Embryonic facial prominence (tissue), 1 donor: ENCODE data around the gene DRG2.

ENCODE experiments used
- DNase-seq: peaks from one replicate; pipeline ENCODE4 v3.0.0-alpha.2; 2016; ENCODE audit errors: extremely low spot score

The DRG2 gene

GRCh38 chr17:18076936-18077335 is 10.8 kb upstream of the DRG2 start:
- peak; percentile 37 for DNase-seq

- DNase-seq, result no peak
Measured at GRCh38 chr17:18079543-18079942, 8.2 kb upstream of the DRG2 start.

DNA sequence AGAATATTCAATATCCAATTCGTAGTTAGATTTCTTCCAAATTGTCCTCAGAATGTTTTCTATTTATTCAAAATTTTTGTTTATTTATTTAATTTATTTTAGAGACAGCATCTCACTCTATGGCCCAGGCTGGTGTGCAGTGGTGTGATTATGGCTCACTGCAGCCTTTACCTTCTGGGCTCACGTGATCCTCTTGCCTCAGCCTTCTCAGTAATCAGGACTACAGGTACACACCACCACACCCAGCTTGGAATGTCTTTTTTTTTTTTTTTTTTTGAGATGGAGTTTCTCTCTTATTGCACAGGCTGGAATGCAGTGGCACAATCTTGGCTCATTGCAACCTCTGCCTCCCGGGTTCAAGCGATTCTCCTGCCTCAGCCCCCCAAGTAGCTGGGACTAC is 3.5 kb upstream of the DRG2 start:
- no peak for DNase-seq

GRCh38 chr17:18089613-18090012 is 1.9 kb downstream of the DRG2 start:
- DNase-seq, result no peak

DNA sequence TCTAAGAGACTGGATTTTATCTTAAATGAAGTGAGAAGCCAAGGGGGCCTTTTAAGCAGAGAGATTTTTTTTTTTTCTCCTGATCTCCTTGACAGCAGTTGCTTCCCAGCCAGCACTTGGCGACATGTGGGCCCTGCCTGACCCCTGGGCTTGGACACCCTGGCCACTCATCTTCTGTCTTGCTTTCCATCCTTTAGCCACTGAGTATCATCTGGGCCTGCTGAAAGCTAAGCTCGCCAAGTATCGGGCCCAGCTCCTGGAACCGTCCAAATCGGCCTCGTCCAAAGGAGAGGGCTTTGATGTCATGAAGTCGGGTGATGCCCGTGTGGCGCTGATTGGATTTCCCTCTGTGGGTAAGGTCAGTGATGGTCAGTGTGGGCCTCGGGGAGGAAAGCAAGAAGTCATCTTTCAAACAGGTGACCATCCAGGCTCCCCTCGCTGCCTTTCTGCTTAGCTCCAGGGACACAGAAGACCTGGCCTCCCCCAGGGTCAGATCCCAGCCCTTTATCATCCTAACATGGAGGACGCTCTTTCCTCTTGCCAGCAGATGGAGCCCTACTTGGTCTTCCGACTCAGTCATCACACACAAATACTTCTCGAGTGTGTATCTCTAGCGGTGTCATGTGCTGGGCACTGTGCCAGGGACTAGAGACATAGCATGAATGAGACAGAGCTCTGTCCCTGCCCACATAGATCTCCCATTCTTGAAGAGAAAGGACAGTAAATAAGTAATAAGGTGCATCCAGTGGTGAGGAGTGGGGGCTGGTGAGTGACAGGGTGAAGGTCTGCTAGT is 6.1 kb downstream of the DRG2 start:
- DNase-seq, result no peak

GRCh38 chr17:18094409-18094807 is 6.7 kb downstream of the DRG2 start:
- DNase-seq, result no peak

GRCh38 chr17:18099516-18099915 is 11.8 kb downstream of the DRG2 start:
- DNase-seq, result no peak

- no peak for DNase-seq
Measured at GRCh38 chr17:18100616-18101015, 12.9 kb downstream of the DRG2 start.

GRCh38 chr17:18101828-18102227 is 14.1 kb downstream of the DRG2 start:
- no peak for DNase-seq

DNA sequence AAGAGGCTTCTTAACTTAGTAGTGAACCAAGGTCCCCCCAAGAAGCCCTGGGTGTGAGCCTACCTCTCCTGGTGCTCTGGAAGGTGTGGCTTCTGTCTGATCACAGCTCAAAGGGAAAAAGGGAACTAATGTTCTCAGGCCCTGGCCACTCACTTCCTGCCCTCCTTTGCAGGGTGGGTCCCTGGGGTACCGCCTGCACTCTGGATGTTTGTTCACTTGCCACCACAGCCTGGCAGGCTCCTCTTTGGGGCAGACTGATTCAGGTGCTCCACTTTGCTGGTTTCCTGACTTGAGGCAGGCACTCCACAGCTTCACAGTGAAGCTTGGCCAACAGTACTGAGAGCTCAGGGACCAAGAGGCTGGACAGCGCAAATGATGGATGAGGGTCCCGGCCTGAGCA is 14.9 kb downstream of the DRG2 start:
- no peak for DNase-seq

GRCh38 chr17:18105027-18105426 is 17.3 kb downstream of the DRG2 start:
- no peak for DNase-seq

GRCh38 chr17:18105595-18105994 is 17.8 kb downstream of the DRG2 start:
- no peak for DNase-seq

DNA sequence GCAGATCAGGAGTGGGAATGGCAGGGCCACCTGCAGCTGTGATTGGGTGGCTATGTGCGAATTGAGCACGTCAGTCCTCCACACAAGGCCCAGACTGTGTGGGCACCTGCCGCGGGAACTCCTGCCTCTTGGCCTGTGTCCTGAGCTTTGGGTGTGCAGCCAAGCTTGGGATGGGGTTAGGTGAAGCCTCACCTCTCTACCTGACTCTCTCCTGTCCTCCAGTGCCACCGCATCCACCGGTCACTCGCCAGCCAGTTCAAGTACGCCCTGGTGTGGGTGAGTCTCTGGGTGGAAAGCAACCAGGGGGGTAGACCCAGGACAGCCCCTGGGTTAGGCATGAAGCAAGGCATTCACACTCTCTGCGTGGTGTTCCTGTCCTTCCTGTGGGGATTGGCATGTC is 18.5 kb downstream of the DRG2 start:
- no peak for DNase-seq

- DNase-seq, result no peak
Measured at GRCh38 chr17:18107061-18107790, 19.5 kb downstream of the DRG2 start.

- no peak for DNase-seq
Measured at GRCh38 chr17:18107971-18108370, 20.2 kb downstream of the DRG2 start.

GRCh38 chr17:18108401-18109312 is 20.9 kb downstream of the DRG2 start, which contains the start of gene MYO15A:
Gene MYO15A (plus strand): TSS chr17:18108756. CDS start chr17:18118801, 10,045 bp downstream.
- no peak for DNase-seq

DNA sequence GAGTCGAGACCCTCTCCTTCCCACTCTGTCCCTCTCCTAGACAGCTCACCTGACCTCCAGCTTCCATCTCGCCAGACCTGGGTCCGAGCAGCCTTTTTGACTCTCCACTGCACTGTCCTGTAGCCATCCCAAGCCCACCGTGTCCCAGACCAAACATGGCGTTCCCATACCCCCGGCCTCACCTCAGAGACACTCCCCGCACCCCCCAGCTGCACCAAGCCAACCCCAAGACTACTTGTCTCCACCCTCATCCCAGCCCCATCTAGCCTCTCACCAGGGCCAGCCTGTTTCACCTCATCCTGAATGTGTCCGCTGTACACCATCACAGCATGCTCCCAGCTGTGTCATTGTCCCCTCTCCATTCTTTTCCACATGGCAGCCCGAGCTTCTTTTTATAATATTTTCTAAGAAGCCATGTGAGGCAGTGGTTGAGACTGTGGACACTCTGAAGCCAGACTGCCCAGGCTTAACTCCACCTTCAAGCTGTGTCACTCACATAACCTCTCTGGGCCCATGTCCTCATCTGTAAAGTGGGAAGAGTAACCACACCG is 22.3 kb downstream of the DRG2 start:
- DNase-seq, result no peak

GRCh38 chr17:18110636-18111145 is 22.9 kb downstream of the DRG2 start:
- DNase-seq, result no peak

DNA sequence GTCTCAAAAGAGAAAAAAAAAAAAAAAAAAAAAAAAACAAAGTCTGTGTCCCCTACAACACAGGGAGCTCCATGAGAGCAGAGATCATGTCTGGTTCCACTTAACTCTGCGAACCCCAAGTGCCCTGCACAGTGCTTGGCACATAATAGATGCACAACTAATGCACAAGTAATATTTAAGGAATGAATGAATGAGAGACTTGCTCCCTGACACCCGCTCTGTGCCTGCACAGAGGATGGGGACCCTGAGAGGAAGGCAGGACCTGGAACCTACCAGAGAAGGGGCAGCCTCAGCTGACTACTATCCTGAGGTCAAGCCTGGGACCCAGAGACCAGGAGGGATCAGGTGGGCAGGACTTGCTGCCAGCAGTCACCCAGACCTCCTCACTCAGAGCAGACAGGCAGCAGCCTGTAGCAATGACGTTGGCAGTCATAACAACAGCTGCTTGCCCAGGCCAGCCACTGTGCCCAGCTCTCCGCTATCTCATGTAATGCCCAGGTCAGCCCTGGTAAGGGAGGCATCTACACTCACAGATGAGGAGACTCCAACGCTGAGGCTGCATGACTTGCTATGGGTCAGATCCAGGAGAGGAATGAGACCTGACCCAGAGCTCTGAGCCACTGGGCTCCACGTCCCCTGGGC is 23.7 kb downstream of the DRG2 start:
- no peak for DNase-seq

- no peak for DNase-seq
Measured at GRCh38 chr17:18115517-18115916, 27.8 kb downstream of the DRG2 start.

GRCh38 chr17:18116078-18116477 is 28.3 kb downstream of the DRG2 start:
- no peak for DNase-seq
